ENCODE results near the gene TBC1D4. TPM values are rescaled to one million over a fixed set of nuclear protein-coding genes. Genes with fewer than 3 reads are reported as not detected.

Gene TBC1D4
- total and polyA plus RNA-seq, 2 experiments from 2014 or later: 18.7 to 38.2 TPM

GRCh38 chr13:75378301-75378700 is 103.7 kb downstream of the TBC1D4 start:
- Histone ChIP-seq H3K27ac (ENCODE audit: low read depth) (no peak overlapping the region), H3K79me2 (replicated peaks; ENCODE audit: insufficient read depth) (peaks cover 3% of the 10 kb centered on the region; the same call in 1 of the 2 replicates), H3K36me3 (ENCODE audit: insufficient read depth) (no peaks in the 10 kb centered on the region), H3K27me3 (ENCODE audit: insufficient read depth) (no peaks in the 10 kb centered on the region), H3K4me1 (ENCODE audit: insufficient read depth) (peaks cover 6% of the 10 kb centered on the region; the same call in 1 of the 2 replicates), H4K20me1 (replicated peaks; ENCODE audit: insufficient read depth) (no peaks in the 10 kb centered on the region), H3F3A (replicated peaks; ENCODE audit: low read depth) (no peaks in the 10 kb centered on the region), H2AFZ (no peak overlapping the region), H3K9me2 (ENCODE audit: insufficient read depth) (no peaks in the 10 kb centered on the region), H3K4me3 (no peak overlapping the region), H3K4me2 (no peak overlapping the region)
- TF ChIP-seq CTCF (conservative IDR thresholded peaks at IDR 0.05; ENCODE audit: low read depth in 2 of 2): no peak
- TF ChIP-seq EZH2phosphoT487 (IDR thresholded peaks at IDR 0.05; ENCODE audit: unreplicated experiment): no peak
- no peak for TF ChIP-seq CREB1 (CRISPR knock-in tag; IDR thresholded peaks at IDR 0.05; ENCODE audit: low read depth)
- no peak for TF ChIP-seq EZH2 (IDR thresholded peaks at IDR 0.05; ENCODE audit: low read depth, unreplicated experiment)
- no peak for TF ChIP-seq JUNB (IDR thresholded peaks at IDR 0.05; ENCODE audit: unreplicated experiment)
- TF ChIP-seq POLR2AphosphoS5 (IDR thresholded peaks at IDR 0.05; ENCODE audit: low read depth): no peak
- TF ChIP-seq STAT1 (IDR thresholded peaks at IDR 0.05; ENCODE audit: unreplicated experiment): no peak
- H3K4me1 Mint-ChIP-seq: peaks cover 30% of the 10 kb centered on the region
- DNase-seq (ENCODE audit: low spot score): no peak
- no peak overlapping the region for H3K4me3 Mint-ChIP-seq
- H3K9me3 Mint-ChIP-seq: no peaks in the 10 kb centered on the region
- no peaks in the 10 kb centered on the region for H3K27me3 Mint-ChIP-seq (ENCODE audit: insufficient read depth, low read depth, poor library complexity)
- no peak overlapping the region; the same call in 1 of the 2 replicates for H3K27ac Mint-ChIP-seq
- H3K36me3 Mint-ChIP-seq (ENCODE audit: low read depth): no peaks in the 10 kb centered on the region
- no peak for ATAC-seq

DNA sequence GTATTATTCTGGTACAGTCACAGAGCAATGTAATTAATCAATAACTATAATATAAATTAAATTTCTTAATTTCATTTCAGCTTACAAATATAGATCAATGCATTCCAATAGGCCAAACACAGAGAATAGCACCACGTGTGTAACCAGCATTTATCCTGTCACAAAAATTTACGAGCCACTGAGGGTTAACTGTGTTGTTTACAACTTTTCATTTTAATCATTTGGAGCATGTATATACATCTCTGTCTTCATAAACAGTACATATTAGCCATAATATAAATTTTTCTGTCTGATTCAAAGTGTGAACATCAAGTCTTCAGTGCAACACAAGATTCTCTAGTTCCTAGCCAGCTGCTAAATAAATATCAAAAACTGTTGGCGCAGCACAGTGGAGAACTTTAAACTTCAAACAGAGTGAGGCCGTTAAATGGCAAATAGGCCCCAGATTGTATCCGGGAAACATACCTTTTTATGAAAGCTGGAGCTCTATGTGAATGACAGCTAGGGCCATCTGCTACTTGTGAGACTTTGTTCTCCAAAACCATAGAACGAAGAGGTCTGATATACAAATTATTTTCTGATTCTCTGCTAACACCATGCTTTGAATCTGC is 105.1 kb downstream of the TBC1D4 start:
- Histone ChIP-seq H2AFZ (no peak overlapping the region), H3K4me3 (no peak overlapping the region), H3K27me3 (ENCODE audit: insufficient read depth) (no peaks in the 10 kb centered on the region), H3K27ac (ENCODE audit: low read depth) (no peak overlapping the region; the same call in 1 of the 2 replicates), H3K79me2 (replicated peaks; ENCODE audit: insufficient read depth) (0 out of 2 replicates have a peak, but pooled peaks cover 5% of the 10 kb centered on the region), H3K4me1 (ENCODE audit: insufficient read depth) (peaks cover 6% of the 10 kb centered on the region; the same call in 1 of the 2 replicates), H3K4me2 (no peak overlapping the region), H4K20me1 (replicated peaks; ENCODE audit: insufficient read depth) (no peaks in the 10 kb centered on the region), H3K36me3 (ENCODE audit: insufficient read depth) (no peaks in the 10 kb centered on the region), H3K9me2 (ENCODE audit: insufficient read depth) (no peaks in the 10 kb centered on the region), H3F3A (replicated peaks; ENCODE audit: low read depth) (no peaks in the 10 kb centered on the region)
- Mint-ChIP-seq H3K4me1 (peaks cover 31% of the 10 kb centered on the region), H3K27ac (no peak overlapping the region), H3K4me3 (no peak overlapping the region), H3K36me3 (ENCODE audit: low read depth) (no peaks in the 10 kb centered on the region), H3K27me3 (ENCODE audit: insufficient read depth, low read depth, poor library complexity) (no peaks in the 10 kb centered on the region), H3K9me3 (no peaks in the 10 kb centered on the region)
- ATAC-seq: no peak
- no peak for DNase-seq (ENCODE audit: low spot score)
- TF ChIP-seq STAT1 (IDR thresholded peaks at IDR 0.05; ENCODE audit: unreplicated experiment) (no peak), ETS1 (IDR thresholded peaks at IDR 0.05) (no peak), POLR2AphosphoS5 (IDR thresholded peaks at IDR 0.05; ENCODE audit: low read depth) (no peak), JUNB (IDR thresholded peaks at IDR 0.05; ENCODE audit: unreplicated experiment) (no peak), NANOG (IDR thresholded peaks at IDR 0.05; ENCODE audit: borderline replicate concordance) (no peak), ZNF331 (CRISPR knock-in tag; IDR thresholded peaks at IDR 0.05; ENCODE audit: low read depth) (no peak), ZNF114 (CRISPR knock-in tag; IDR thresholded peaks at IDR 0.05) (no peak), EZH2 (IDR thresholded peaks at IDR 0.05; ENCODE audit: low read depth, unreplicated experiment) (no peak), EZH2phosphoT487 (IDR thresholded peaks at IDR 0.05; ENCODE audit: unreplicated experiment) (no peak), ZNF462 (CRISPR knock-in tag; IDR thresholded peaks at IDR 0.05) (no peak), CREB1 (CRISPR knock-in tag; IDR thresholded peaks at IDR 0.05; ENCODE audit: low read depth) (no peak)
